HL-60 (cell line): ENCODE results near the gene ITSN2.

ENCODE experiments used
- DNase-seq, 2 experiments: peaks; one replicate each; pipeline ENCODE4 v3.0.0-alpha.2; 2010 to 2020; ENCODE audit warnings: low read depth in 1 of 2, low spot score in 1 of 2
- H3K27ac ChIP-seq: fragments of 250-450 bp; sonication (Bioruptor Pico); replicated peaks from 2 replicates; pipeline ENCODE4 v1.5.1; 2020; ENCODE audit warnings: mild to moderate bottlenecking, moderate library complexity
- H3K27me3 ChIP-seq: fragments of 250-450 bp; sonication (Bioruptor Pico); 2 replicates; pipeline ENCODE4 v1.5.1; 2021; ENCODE audit warnings: mild to moderate bottlenecking, moderate library complexity; ENCODE audit not compliant: insufficient read depth, poor library complexity, severe bottlenecking
- H3K4me3 ChIP-seq: replicated peaks from 2 replicates; pipeline ENCODE4 v1.5.1; 2011; ENCODE audit warnings: mild to moderate bottlenecking, control low read depth, low read length; ENCODE audit not compliant: insufficient read depth
- GABPA ChIP-seq: IDR thresholded peaks from 2 replicates; pipeline ENCODE4 v1.6.1; 2012; ENCODE audit warnings: low read depth
- POLR2AphosphoS5 ChIP-seq: IDR thresholded peaks from 2 replicates; pipeline ENCODE4 v1.6.1; 2012; ENCODE audit warnings: low read depth
- SPI1 ChIP-seq: IDR thresholded peaks from 2 replicates; pipeline ENCODE4 v1.6.1; 2012; ENCODE audit warnings: low read depth, mild to moderate bottlenecking, borderline replicate concordance
- TF ChIP-seq, protein P1 (sequence below): IDR thresholded peaks from one replicate; pipeline ENCODE4 v1.5.1; 2011; ENCODE audit warnings: low read length, control low read depth, inconsistent platforms; ENCODE audit not compliant: insufficient read depth
- TF ChIP-seq, protein P2 (sequence below): IDR thresholded peaks from 2 replicates; pipeline ENCODE4 v1.6.1; 2012; ENCODE audit warnings: low read depth; ENCODE audit not compliant: insufficient replicate concordance

ITSN2 gene

DNA sequence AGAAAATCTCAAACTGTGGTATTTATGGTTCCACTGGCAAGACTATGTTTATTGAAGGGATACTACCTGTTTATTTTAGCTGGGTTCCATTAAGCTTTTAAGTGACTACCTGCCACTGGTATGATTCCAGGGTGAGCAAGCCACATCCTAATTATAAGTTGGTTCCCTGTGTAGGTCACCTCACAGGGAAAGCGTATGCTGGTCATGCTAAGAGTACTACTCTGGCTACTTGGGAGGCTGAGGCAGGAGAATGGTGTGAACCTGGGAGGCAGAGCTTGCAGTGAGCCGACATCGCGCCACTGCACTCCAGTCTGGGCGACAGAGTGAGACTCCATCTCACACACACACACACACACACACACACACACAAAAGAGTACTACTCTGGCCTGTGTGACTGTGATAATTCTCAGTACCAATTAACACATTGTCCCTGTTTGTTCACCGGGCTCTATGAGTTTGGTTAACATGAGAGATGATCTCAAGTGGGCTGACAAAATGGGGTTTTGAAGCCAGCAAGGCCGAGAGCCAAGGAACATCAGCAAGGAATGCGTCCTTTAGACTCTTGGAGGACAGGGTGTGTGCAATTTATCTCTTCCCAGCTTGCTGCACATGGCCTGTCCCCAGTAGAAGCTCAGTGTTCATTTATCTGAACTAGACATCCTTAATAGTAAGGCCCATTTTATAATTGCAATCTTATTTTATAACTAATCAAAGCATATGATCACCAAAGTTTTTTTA, 15.2 kb upstream of the ITSN2 start:
- H3K4me3 ChIP-seq = no peak overlapping the region
- DNase-seq = no peak
- no peaks in the 10 kb centered on the region for H3K27me3 ChIP-seq

DNA sequence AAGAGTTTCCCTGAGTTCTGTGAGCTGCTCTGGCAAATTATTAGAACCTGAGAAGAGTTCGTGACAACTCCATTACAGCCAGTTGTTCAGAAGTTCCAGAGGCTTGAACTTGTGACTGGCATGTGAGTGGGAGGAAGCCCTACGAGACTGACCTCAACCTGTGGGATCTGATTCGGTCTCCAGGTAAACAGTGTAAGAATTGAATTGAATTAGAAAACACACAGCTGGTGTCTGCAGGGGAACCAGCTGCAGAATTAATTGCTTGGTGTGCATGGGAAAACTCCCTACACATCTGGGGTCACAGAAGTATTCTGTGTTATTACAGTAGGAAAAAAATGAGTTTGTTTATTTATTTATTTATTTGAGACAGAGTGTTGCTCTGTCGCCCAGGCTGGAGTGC, 14.0 kb upstream of the ITSN2 start:
- no peak for DNase-seq
- Histone ChIP-seq H3K27ac (no peak overlapping the region), H3K4me3 (no peak overlapping the region), H3K27me3 (no peaks in the 10 kb centered on the region)
- TF ChIP-seq, protein P1, sequence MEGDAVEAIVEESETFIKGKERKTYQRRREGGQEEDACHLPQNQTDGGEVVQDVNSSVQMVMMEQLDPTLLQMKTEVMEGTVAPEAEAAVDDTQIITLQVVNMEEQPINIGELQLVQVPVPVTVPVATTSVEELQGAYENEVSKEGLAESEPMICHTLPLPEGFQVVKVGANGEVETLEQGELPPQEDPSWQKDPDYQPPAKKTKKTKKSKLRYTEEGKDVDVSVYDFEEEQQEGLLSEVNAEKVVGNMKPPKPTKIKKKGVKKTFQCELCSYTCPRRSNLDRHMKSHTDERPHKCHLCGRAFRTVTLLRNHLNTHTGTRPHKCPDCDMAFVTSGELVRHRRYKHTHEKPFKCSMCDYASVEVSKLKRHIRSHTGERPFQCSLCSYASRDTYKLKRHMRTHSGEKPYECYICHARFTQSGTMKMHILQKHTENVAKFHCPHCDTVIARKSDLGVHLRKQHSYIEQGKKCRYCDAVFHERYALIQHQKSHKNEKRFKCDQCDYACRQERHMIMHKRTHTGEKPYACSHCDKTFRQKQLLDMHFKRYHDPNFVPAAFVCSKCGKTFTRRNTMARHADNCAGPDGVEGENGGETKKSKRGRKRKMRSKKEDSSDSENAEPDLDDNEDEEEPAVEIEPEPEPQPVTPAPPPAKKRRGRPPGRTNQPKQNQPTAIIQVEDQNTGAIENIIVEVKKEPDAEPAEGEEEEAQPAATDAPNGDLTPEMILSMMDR = no peak
- no peak for TF ChIP-seq GABPA
- TF ChIP-seq, protein P2, sequence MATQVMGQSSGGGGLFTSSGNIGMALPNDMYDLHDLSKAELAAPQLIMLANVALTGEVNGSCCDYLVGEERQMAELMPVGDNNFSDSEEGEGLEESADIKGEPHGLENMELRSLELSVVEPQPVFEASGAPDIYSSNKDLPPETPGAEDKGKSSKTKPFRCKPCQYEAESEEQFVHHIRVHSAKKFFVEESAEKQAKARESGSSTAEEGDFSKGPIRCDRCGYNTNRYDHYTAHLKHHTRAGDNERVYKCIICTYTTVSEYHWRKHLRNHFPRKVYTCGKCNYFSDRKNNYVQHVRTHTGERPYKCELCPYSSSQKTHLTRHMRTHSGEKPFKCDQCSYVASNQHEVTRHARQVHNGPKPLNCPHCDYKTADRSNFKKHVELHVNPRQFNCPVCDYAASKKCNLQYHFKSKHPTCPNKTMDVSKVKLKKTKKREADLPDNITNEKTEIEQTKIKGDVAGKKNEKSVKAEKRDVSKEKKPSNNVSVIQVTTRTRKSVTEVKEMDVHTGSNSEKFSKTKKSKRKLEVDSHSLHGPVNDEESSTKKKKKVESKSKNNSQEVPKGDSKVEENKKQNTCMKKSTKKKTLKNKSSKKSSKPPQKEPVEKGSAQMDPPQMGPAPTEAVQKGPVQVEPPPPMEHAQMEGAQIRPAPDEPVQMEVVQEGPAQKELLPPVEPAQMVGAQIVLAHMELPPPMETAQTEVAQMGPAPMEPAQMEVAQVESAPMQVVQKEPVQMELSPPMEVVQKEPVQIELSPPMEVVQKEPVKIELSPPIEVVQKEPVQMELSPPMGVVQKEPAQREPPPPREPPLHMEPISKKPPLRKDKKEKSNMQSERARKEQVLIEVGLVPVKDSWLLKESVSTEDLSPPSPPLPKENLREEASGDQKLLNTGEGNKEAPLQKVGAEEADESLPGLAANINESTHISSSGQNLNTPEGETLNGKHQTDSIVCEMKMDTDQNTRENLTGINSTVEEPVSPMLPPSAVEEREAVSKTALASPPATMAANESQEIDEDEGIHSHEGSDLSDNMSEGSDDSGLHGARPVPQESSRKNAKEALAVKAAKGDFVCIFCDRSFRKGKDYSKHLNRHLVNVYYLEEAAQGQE = no peak

More for the DNA sequence above, 15.2 kb upstream of the ITSN2 start:
- no peak overlapping the region for H3K27ac ChIP-seq
- TF ChIP-seq SPI1 (no peak), GABPA (no peak), POLR2AphosphoS5 (no peak)
- TF ChIP-seq, protein P1 = no peak
- TF ChIP-seq, protein P2 = no peak

DNA sequence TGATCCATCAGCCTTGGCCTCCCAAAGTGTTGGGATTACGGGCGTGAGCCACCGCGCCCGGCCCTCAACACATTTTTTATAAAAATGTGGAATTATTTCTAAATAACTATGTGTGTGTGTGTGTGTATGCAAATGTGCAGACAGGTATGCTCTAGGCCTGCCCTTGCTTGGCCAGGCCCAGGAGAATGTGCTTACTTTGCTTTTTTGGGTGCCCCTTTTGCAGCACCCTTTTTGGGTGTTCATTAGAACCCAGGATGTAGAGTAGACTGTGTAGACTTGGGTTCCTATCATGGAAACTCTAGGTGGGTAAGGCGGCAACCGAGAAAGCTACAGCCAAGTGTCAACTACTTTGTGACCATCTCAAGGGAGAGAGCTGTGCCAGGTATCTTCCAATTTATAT, 11.7 kb upstream of the ITSN2 start:
- H3K27ac ChIP-seq = no peak overlapping the region
- TF ChIP-seq, protein P2 = no peak
- no peak for TF ChIP-seq POLR2AphosphoS5
- TF ChIP-seq, protein P1 = no peak
- no peak for TF ChIP-seq GABPA
- TF ChIP-seq SPI1 = no peak
- H3K4me3 ChIP-seq = no peak overlapping the region
- no peak for DNase-seq
- H3K27me3 ChIP-seq = no peaks in the 10 kb centered on the region
